ENCODE measurements around the gene PAFAH2.
"Not testable (repeated sequence)": the region's sequence is repeated elsewhere in the genome, so short reads cannot be mapped to it uniquely, and the experiment has no call there.

Gene PAFAH2

GRCh38 chr1:25986773-25987172, 11.1 kb downstream of the PAFAH2 start:
- DNase-seq (ENCODE audit: low read depth in 1 of 2, low spot score in 1 of 2): not testable (repeated sequence)

- no peak for DNase-seq (ENCODE audit: low read depth in 1 of 2, low spot score in 1 of 2)
These were observed 12.2 kb downstream of the PAFAH2 start for GRCh38 chr1:25985670-25986069.

GRCh38 chr1:25985171-25985570, 12.7 kb downstream of the PAFAH2 start:
- no peak for DNase-seq (ENCODE audit: low read depth in 1 of 2, low spot score in 1 of 2)

- no peak for DNase-seq (ENCODE audit: low read depth in 1 of 2, low spot score in 1 of 2)
These were observed 18.7 kb downstream of the PAFAH2 start for GRCh38 chr1:25979210-25979609.

GRCh38 chr1:25978403-25978802, 19.5 kb downstream of the PAFAH2 start:
- no peak for DNase-seq (ENCODE audit: low read depth in 1 of 2, low spot score in 1 of 2)

GRCh38 chr1:25977801-25978200, 20.1 kb downstream of the PAFAH2 start:
- no peak for DNase-seq (ENCODE audit: low read depth in 1 of 2, low spot score in 1 of 2)

- DNase-seq (ENCODE audit: low read depth in 1 of 2, low spot score in 1 of 2): no peak
These were observed 24.1 kb downstream of the PAFAH2 start for GRCh38 chr1:25973610-25974321.

- no peak for DNase-seq (ENCODE audit: low read depth in 1 of 2, low spot score in 1 of 2)
These were observed 26.1 kb downstream of the PAFAH2 start for GRCh38 chr1:25971811-25972180.

- DNase-seq (ENCODE audit: low read depth in 1 of 2, low spot score in 1 of 2): no peak
These were observed 26.6 kb downstream of the PAFAH2 start for GRCh38 chr1:25971066-25971810.

GRCh38 chr1:25967308-25967707, 30.6 kb downstream of the PAFAH2 start:
- DNase-seq (ENCODE audit: low read depth in 1 of 2, low spot score in 1 of 2): no peak

- DNase-seq (ENCODE audit: low read depth in 1 of 2, low spot score in 1 of 2): no peak
These were observed 38.3 kb downstream of the PAFAH2 start for GRCh38 chr1:25959611-25960010.

- DNase-seq (ENCODE audit: low read depth in 1 of 2, low spot score in 1 of 2): no peak
These were observed 39.4 kb downstream of the PAFAH2 start for GRCh38 chr1:25958465-25958864.

- no peak for DNase-seq (ENCODE audit: low read depth in 1 of 2, low spot score in 1 of 2)
These were observed 42.3 kb downstream of the PAFAH2 start for GRCh38 chr1:25955553-25955952.

GRCh38 chr1:25954282-25954938, 43.5 kb downstream of the PAFAH2 start:
- no peak for DNase-seq (ENCODE audit: low read depth in 1 of 2, low spot score in 1 of 2)

GRCh38 chr1:25952841-25953401, 44.9 kb downstream of the PAFAH2 start:
- no peak for DNase-seq (ENCODE audit: low read depth in 1 of 2, low spot score in 1 of 2)

- no peak for DNase-seq (ENCODE audit: low read depth in 1 of 2, low spot score in 1 of 2)
These were observed 49.2 kb downstream of the PAFAH2 start for GRCh38 chr1:25948641-25949040.

- no peak for DNase-seq (ENCODE audit: low read depth in 1 of 2, low spot score in 1 of 2)
These were observed 50.8 kb downstream of the PAFAH2 start for GRCh38 chr1:25947027-25947426.

GRCh38 chr1:25945761-25946160, 52.1 kb downstream of the PAFAH2 start:
- no peak for DNase-seq (ENCODE audit: low read depth in 1 of 2, low spot score in 1 of 2)

GRCh38 chr1:25944986-25945385, 52.9 kb downstream of the PAFAH2 start:
- no peak for DNase-seq (ENCODE audit: low read depth in 1 of 2, low spot score in 1 of 2)

GRCh38 chr1:25943511-25943910, 54.4 kb downstream of the PAFAH2 start:
- DNase-seq (ENCODE audit: low read depth in 1 of 2, low spot score in 1 of 2): not testable (repeated sequence)

- no peak for DNase-seq (ENCODE audit: low read depth in 1 of 2, low spot score in 1 of 2)
These were observed 60.9 kb downstream of the PAFAH2 start for GRCh38 chr1:25936947-25937346.

All from activated T-helper 1 cell treated with anti-CD3 and anti-CD28 coated beads, Interleukin-2, amount 50 U/mL, for 16 hours (primary cell).